SU-DHL-6 (cell line): ENCODE results near the gene EEF1B2.
"Not testable (repeated sequence)": the region's sequence is repeated elsewhere in the genome, so short reads cannot be mapped to it uniquely, and the experiment has no call there.

ENCODE experiments used
- H2AFZ ChIP-seq: fragments of 200-600 bp; sonication (generic); 2 replicates; pipeline ENCODE4 v1.6.1; 2014; ENCODE audit warnings: low read depth, mild to moderate bottlenecking, moderate library complexity, mixed read lengths, antibody characterized with exemption, low read length; ENCODE audit not compliant: severe bottlenecking
- H3F3A ChIP-seq: fragments of 200-600 bp; shearing (Covaris generic); 2 replicates; pipeline ENCODE4 v1.6.0; 2016; ENCODE audit warnings: antibody characterized with exemption, mild to moderate bottlenecking; ENCODE audit not compliant: insufficient read depth
- H3K27ac ChIP-seq: fragments of 200-600 bp; sonication (generic); 2 replicates; pipeline ENCODE4 v1.5.1; 2016; ENCODE audit warnings: low read depth, mild to moderate bottlenecking, low read length, moderate library complexity, mixed read lengths
- H3K27me3 ChIP-seq: fragments of 200-600 bp; sonication (generic), shearing (Covaris generic); 2 replicates; pipeline ENCODE4 v1.6.0; 2014; ENCODE audit warnings: mild to moderate bottlenecking, low read length
- H3K36me3 ChIP-seq: fragments of 200-600 bp; sonication (generic); 2 replicates; pipeline ENCODE4 v1.6.1; 2014; ENCODE audit warnings: mild to moderate bottlenecking, low read length, mixed read lengths
- H3K4me2 ChIP-seq: fragments of 300-600, 200-600 bp; shearing (Covaris generic), sonication (generic); 2 replicates; pipeline ENCODE4 v1.6.0; 2014; ENCODE audit warnings: low read length, low read depth, mild to moderate bottlenecking; ENCODE audit not compliant: poor library complexity, severe bottlenecking
- H3K4me3 ChIP-seq: fragments of 200-600 bp; sonication (generic); 2 replicates; pipeline ENCODE4 v1.5.1; 2014; ENCODE audit warnings: antibody characterized with exemption, low read length, mild to moderate bottlenecking, mixed read lengths; ENCODE audit not compliant: insufficient read depth, poor library complexity, severe bottlenecking
- H3K79me2 ChIP-seq: fragments of 200-600 bp; sonication (generic); 2 replicates; pipeline ENCODE4 v1.6.1; 2014; ENCODE audit warnings: mild to moderate bottlenecking, low read length, moderate library complexity; ENCODE audit not compliant: insufficient read depth
- H3K9ac ChIP-seq: fragments of 200-600 bp; sonication (generic); 2 replicates; pipeline ENCODE4 v1.7.0; 2014; ENCODE audit warnings: mild to moderate bottlenecking, low read length
- H3K9me2 ChIP-seq: fragments of 200-600 bp; sonication (generic); replicated peaks from 2 replicates; pipeline ENCODE4 v1.6.1; 2014; ENCODE audit warnings: low read length; ENCODE audit not compliant: insufficient read depth
- H3K9me3 ChIP-seq: fragments of 200-600 bp; sonication (generic); 2 replicates; pipeline ENCODE4 v1.6.1; 2014; ENCODE audit warnings: low read length, mixed read lengths; ENCODE audit not compliant: insufficient read depth
- H4K20me1 ChIP-seq: fragments of 200-600 bp; sonication (generic); 2 replicates; pipeline ENCODE4 v1.6.1; 2014; ENCODE audit warnings: low read depth, mild to moderate bottlenecking, antibody characterized with exemption, low read length, moderate library complexity, mixed read lengths
- CTCF ChIP-seq: fragments of 200-600 bp; sonication (generic); IDR thresholded peaks from one replicate; pipeline ENCODE4 v1.5.1; 2017; ENCODE audit warnings: antibody characterized with exemption, mild to moderate bottlenecking, low read length, moderate library complexity; ENCODE audit not compliant: insufficient read depth, poor library complexity, severe bottlenecking
- EZH2phosphoT487 ChIP-seq: fragments of 200-600 bp; sonication (generic), shearing (Covaris generic); conservative IDR thresholded peaks from 2 replicates; pipeline ENCODE4 v1.6.1; 2018; ENCODE audit warnings: mild to moderate bottlenecking, antibody characterized with exemption, low read length, moderate library complexity, mixed read lengths

The EEF1B2 gene

GRCh38 chr2:206160125-206160806, 571 bp downstream of the EEF1B2 start:
- H3K9me2 ChIP-seq: no peaks in the 10 kb centered on the region
- peaks cover 44% of the 10 kb centered on the region for H3F3A ChIP-seq
- TF ChIP-seq CTCF (no peak), EZH2phosphoT487 (no peak)
- peak overlapping the region; percentile 73 for H3K4me2 ChIP-seq
- peak overlapping the region; percentile 80 for H3K27ac ChIP-seq
- H2AFZ ChIP-seq: peak overlapping the region; percentile 80
- no peaks in the 10 kb centered on the region for H3K27me3 ChIP-seq
- H3K36me3 ChIP-seq: peaks cover 36% of the 10 kb centered on the region
- H3K4me3 ChIP-seq: peak overlapping the region; percentile 89
- peaks cover 81% of the 10 kb centered on the region for H3K79me2 ChIP-seq
- peaks cover 5% of the 10 kb centered on the region; the same call in 1 of the 2 replicates for H4K20me1 ChIP-seq
- peak overlapping the region; percentile 90 for H3K9ac ChIP-seq
- no peaks in the 10 kb centered on the region for H3K9me3 ChIP-seq

GRCh38 chr2:206160807-206161179, 1.1 kb downstream of the EEF1B2 start:
- H3K79me2 ChIP-seq: peaks cover 76% of the 10 kb centered on the region
- H3K27ac ChIP-seq: peak overlapping the region; percentile 80
- no peaks in the 10 kb centered on the region for H3K9me3 ChIP-seq
- peak overlapping the region; percentile 90 for H3K9ac ChIP-seq
- no peak overlapping the region for H2AFZ ChIP-seq
- H3K9me2 ChIP-seq: no peaks in the 10 kb centered on the region
- peak overlapping the region; percentile 89 for H3K4me3 ChIP-seq
- TF ChIP-seq CTCF (no peak), EZH2phosphoT487 (no peak)
- peaks cover 46% of the 10 kb centered on the region for H3F3A ChIP-seq
- H3K36me3 ChIP-seq: peaks cover 36% of the 10 kb centered on the region
- H4K20me1 ChIP-seq: peaks cover 5% of the 10 kb centered on the region; the same call in 1 of the 2 replicates
- no peaks in the 10 kb centered on the region for H3K27me3 ChIP-seq
- H3K4me2 ChIP-seq: peak overlapping the region; percentile 73

GRCh38 chr2:206162401-206162800, 2.7 kb downstream of the EEF1B2 start:
- not testable (repeated sequence) for H3K27me3 ChIP-seq, H3K9me3 ChIP-seq, H3K4me3 ChIP-seq, H4K20me1 ChIP-seq, H3K9me2 ChIP-seq, H2AFZ ChIP-seq
- peaks cover 60% of the 10 kb centered on the region for H3K79me2 ChIP-seq
- H3K36me3 ChIP-seq: peaks cover 36% of the 10 kb centered on the region
- peaks cover 47% of the 10 kb centered on the region for H3F3A ChIP-seq
- peak overlapping the region; percentile 90; the same call in 1 of the 2 replicates for H3K9ac ChIP-seq
- peak overlapping the region; percentile 30; the same call in 1 of the 2 replicates for H3K27ac ChIP-seq
- peak overlapping the region; percentile 73 for H3K4me2 ChIP-seq

GRCh38 chr2:206163251-206163880, 3.7 kb downstream of the EEF1B2 start:
- TF ChIP-seq EZH2phosphoT487 (no peak), CTCF (no peak)
- H3K4me3 ChIP-seq: no peak overlapping the region
- H3F3A ChIP-seq: peaks cover 47% of the 10 kb centered on the region
- H3K36me3 ChIP-seq: peaks cover 36% of the 10 kb centered on the region
- H3K9me2 ChIP-seq: no peaks in the 10 kb centered on the region
- peaks cover 5% of the 10 kb centered on the region; the same call in 1 of the 2 replicates for H4K20me1 ChIP-seq
- peak overlapping the region; percentile 37 for H3K27ac ChIP-seq
- peaks cover 50% of the 10 kb centered on the region for H3K79me2 ChIP-seq
- H2AFZ ChIP-seq: no peak overlapping the region
- H3K4me2 ChIP-seq: peak overlapping the region; percentile 73
- H3K9ac ChIP-seq: peak overlapping the region; percentile 12; the same call in 1 of the 2 replicates
- no peaks in the 10 kb centered on the region for H3K27me3 ChIP-seq
- no peaks in the 10 kb centered on the region for H3K9me3 ChIP-seq
